Natural killer cell treated with Interleukin-12 subunit alpha and Interleukin-12 subunit beta and Interleukin-15 and Interleukin-18, amount 100 ng/mL, for 72 hours (primary cell): ENCODE results near the gene MMP19. TPM values are rescaled to one million over a fixed set of nuclear protein-coding genes. Genes with fewer than 3 reads are reported as not detected.

Experiments
- total RNA-seq, 2 donors: library from RNA; stranded (reverse); gene quantifications; one replicate each; pipeline ENCODE4 v1.2.3, GENCODE V29; 2022

Gene MMP19
- total RNA-seq, 2 donors from 2014 or later = 0.24 TPM; not detected in 1

Other genes with a start within 250 kb of the MMP19 start
- gene OR10P1, start 206.0 kb downstream of the MMP19 start, total RNA-seq = not detected
- 1 to 10 TPM; 2.1 to 4.2 TPM for gene ITGA7, start 135.0 kb downstream of the MMP19 start, total RNA-seq
- 10 to 100 TPM; 54.8 to 85.8 TPM for gene BLOC1S1, start 126.9 kb downstream of the MMP19 start, total RNA-seq
- 10 to 100 TPM; 10.2 to 11.7 TPM for gene RDH5, start 122.5 kb downstream of the MMP19 start, total RNA-seq
- 100 to 1,000 TPM; 263 to 327 TPM for gene CD63, start 113.9 kb downstream of the MMP19 start, total RNA-seq
- 10 to 100 TPM in 1 of 2 donors, 1 to 10 TPM in 1; 5.0 to 18.4 TPM for gene GDF11, start 99.8 kb downstream of the MMP19 start, total RNA-seq
- gene SARNP, start 25.2 kb downstream of the MMP19 start, total RNA-seq = 10 to 100 TPM; 68.0 to 74.9 TPM
- gene ORMDL2, start 24.9 kb downstream of the MMP19 start, total RNA-seq = 10 to 100 TPM; 36.9 to 56.7 TPM
- 10 to 100 TPM; 38.8 to 40.0 TPM for gene DNAJC14, start 13.3 kb downstream of the MMP19 start, total RNA-seq
- 10 to 100 TPM; 31.6 to 34.0 TPM for gene PYM1, start 85.0 kb upstream of the MMP19 start, total RNA-seq
- gene DGKA, start 88.2 kb upstream of the MMP19 start, total RNA-seq = 100 to 1,000 TPM in 1 of 2 donors, 10 to 100 TPM in 1; 81.9 to 168 TPM
- gene PMEL, start 123.1 kb upstream of the MMP19 start, total RNA-seq = under 1 TPM in 1 of 2 donors, not detected in 1; 0.40 TPM
- 100 to 1,000 TPM in 1 of 2 donors, 10 to 100 TPM in 1; 72.3 to 178 TPM for gene CDK2, start 123.9 kb upstream of the MMP19 start, total RNA-seq
- gene RAB5B, start 131.1 kb upstream of the MMP19 start, total RNA-seq = 10 to 100 TPM; 39.2 to 68.1 TPM
- gene SUOX, start 154.3 kb upstream of the MMP19 start, total RNA-seq = 10 to 100 TPM; 12.2 to 17.6 TPM
- 10 to 100 TPM; 11.7 to 12.0 TPM for gene IKZF4, start 178.1 kb upstream of the MMP19 start, total RNA-seq
- gene RPS26, start 199.0 kb upstream of the MMP19 start, total RNA-seq = 10 to 100 TPM; 24.6 to 48.3 TPM
- gene ERBB3, start 237.2 kb upstream of the MMP19 start, total RNA-seq = not detected